Smooth muscle cell of the umbilical artery (primary cell): ENCODE results near the gene GSAP. TPM values are rescaled to one million over a fixed set of nuclear protein-coding genes. Genes with fewer than 3 reads are reported as not detected.

Experiments used
- total RNA-seq: library from RNA; depleted of rRNA; stranded (reverse); fragments of >200 nt; gene quantifications from 2 replicates; pipeline ENCODE4 v1.2.3, GENCODE V29; 2014

The GSAP gene
- total RNA-seq = 9.5 and 14.6 TPM in 2 replicates

GRCh38 chr7:77415823-77416620, at the start of gene GSAP:
Gene GSAP (minus strand): TSS chr7:77416349. CDS start chr7:77416321, 28 bp downstream.

Other genes with a start within 250 kb of the GSAP start
- 0.09 and 0.30 TPM in 2 replicates for gene FGL2, start 216.5 kb downstream of the GSAP start, total RNA-seq
- gene PTPN12, start 120.9 kb upstream of the GSAP start, total RNA-seq = 44.8 and 66.5 TPM in 2 replicates